K562 (cell line): ENCODE measurements around the gene ANKRD11. TPM values are rescaled to one million over a fixed set of nuclear protein-coding genes. Genes with fewer than 3 reads are reported as not detected.

ENCODE experiments used
- ATAC-seq: fragments of 200-7000 bp; cut with Tn5 transposase; 3 replicates; pipeline ENCODE4 v1.9.1; 2020; ENCODE audit warnings: moderate library complexity
- BruUV-seq: library from RNA; stranded (reverse); fragments of 400-500 nt; replicated peaks from 2 replicates; lab custom pipeline; 2021; lab: Mats Ljungman, UMichigan
- CTCF ChIA-PET: fragments of 300-600 bp; formaldehyde crosslinking; extraction: SDS; loops from one replicate; lab custom pipeline; 2021; ENCODE audit warnings: low intra/inter-chr PET ratio; lab: Yijun Ruan, JAX
- POLR2A ChIA-PET: fragments of 300-600, 350-650 bp; sonication (Branson Sonifier 250); formaldehyde crosslinking; extraction: SDS; loops from one replicate; lab custom pipeline; 2021; ENCODE audit warnings: antibody characterized with exemption, inconsistent platforms; lab: Yijun Ruan, JAX
- DNase-seq, 4 experiments: peaks; one replicate each; pipeline versions ENCODE4 v3.0.0 to v3.0.0-alpha.2; 2011 to 2018; ENCODE audit warnings: low spot score in 3 of 4, mixed read lengths in 3 of 4; ENCODE audit errors: extremely low read depth in 1 of 4
- FAIRE-seq: peaks from 2 replicates; lab custom pipeline; 2011; peaks lifted over from hg19 to GRCh38; lab: Jason Lieb, UNC
- H2AFZ ChIP-seq: 2 replicates; pipeline ENCODE4 v1.6.0; 2011; ENCODE audit warnings: low read depth, low read length, control low read depth, inconsistent platforms
- H3K27ac ChIP-seq: fragments of 200-600 bp; 3 replicates; pipeline ENCODE4 v1.8.0; 2011; ENCODE audit warnings: low read depth, mild to moderate bottlenecking, control low read depth, inconsistent platforms, low read length, moderate library complexity, mixed read lengths; ENCODE audit errors: extremely low read depth
- H3K27me3 ChIP-seq, 2 experiments: fragments of 300-600 bp in 1 of 2; 2 replicates in 1 of 2; 3 replicates in 1 of 2; pipeline versions ENCODE4 v1.6.0 to v1.8.0; 2011; ENCODE audit warnings: inconsistent platforms in 2 of 2, low read length in 2 of 2, mild to moderate bottlenecking in 1 of 2, mixed read lengths in 1 of 2, moderate library complexity in 1 of 2; ENCODE audit not compliant: control insufficient read depth in 2 of 2, insufficient read depth in 2 of 2
- H3K36me3 ChIP-seq: fragments of 300-600 bp; 3 replicates; pipeline ENCODE4 v1.8.0; 2011; ENCODE audit warnings: mild to moderate bottlenecking, low read length, inconsistent platforms; ENCODE audit not compliant: control insufficient read depth, insufficient read depth
- H3K4me1 ChIP-seq, 2 experiments: fragments of 200-600 bp in 1 of 2; replicated peaks in 1 of 2; 2 replicates in 1 of 2; 3 replicates in 1 of 2; pipeline versions ENCODE4 v1.5.1 to v1.8.0; 2011; ENCODE audit warnings: inconsistent platforms in 2 of 2, low read length in 2 of 2, mild to moderate bottlenecking in 1 of 2, mixed read lengths in 1 of 2, moderate library complexity in 1 of 2; ENCODE audit not compliant: control insufficient read depth in 2 of 2, insufficient read depth in 2 of 2
- H3K4me2 ChIP-seq: 2 replicates; pipeline ENCODE4 v1.6.1; 2011; ENCODE audit warnings: low read length, control low read depth, inconsistent platforms, mixed read lengths; ENCODE audit not compliant: insufficient read depth
- H3K4me3 ChIP-seq: fragments of 200-600 bp; sonication (generic), shearing (Covaris generic); 2 replicates; pipeline ENCODE4 v1.5.1; 2016; ENCODE audit warnings: control low read depth, inconsistent platforms
- H3K79me2 ChIP-seq: fragments of 200-600 bp; 3 replicates; pipeline ENCODE4 v1.8.0; 2011; ENCODE audit warnings: low read length, inconsistent platforms; ENCODE audit not compliant: control insufficient read depth, insufficient read depth
- H3K9ac ChIP-seq, 2 experiments: 2 replicates each; pipeline versions ENCODE4 v1.6.0 to v1.6.1; 2011; ENCODE audit warnings: low read depth in 2 of 2, low read length in 2 of 2, control low read depth in 1 of 2, inconsistent platforms in 1 of 2, mild to moderate bottlenecking in 1 of 2, mixed read lengths in 1 of 2; ENCODE audit not compliant: insufficient read depth in 1 of 2
- H3K9me1 ChIP-seq: one replicate; pipeline ENCODE4 v1.6.0; 2011; ENCODE audit warnings: inconsistent platforms, mild to moderate bottlenecking, low read length, moderate library complexity; ENCODE audit not compliant: control insufficient read depth, insufficient read depth
- H3K9me3 ChIP-seq: replicated peaks from 2 replicates; pipeline ENCODE4 v1.5.1; 2011; ENCODE audit warnings: low read depth, low read length, inconsistent platforms; ENCODE audit not compliant: control insufficient read depth, insufficient read depth
- H4K20me1 ChIP-seq: replicated peaks from 2 replicates; pipeline ENCODE4 v1.6.1; 2011; ENCODE audit warnings: low read length, inconsistent platforms, mixed read lengths; ENCODE audit not compliant: control insufficient read depth, insufficient read depth
- CTBP1 ChIP-seq: fragments of 450-650 bp; IDR thresholded peaks from 2 replicates; pipeline ENCODE4 v1.6.1; 2016; ENCODE audit warnings: borderline replicate concordance
- EGR1 ChIP-seq: fragments of 450-650 bp; conservative IDR thresholded peaks from 2 replicates; pipeline ENCODE4 v1.6.1; 2017; ENCODE audit warnings: mild to moderate bottlenecking
- ETV6 ChIP-seq, 3 experiments: fragments of 150-350 bp in 1 of 3; sonication (generic) in 1 of 3; formaldehyde crosslinking in 1 of 3; IDR thresholded peaks; 2 replicates each; pipeline versions ENCODE4 v1.6.1 to v1.8.0; 2014 to 2022; ENCODE audit warnings: borderline replicate concordance in 2 of 3, low read depth in 2 of 3, antibody characterized with exemption in 1 of 3, low read length in 1 of 3, mild to moderate bottlenecking in 1 of 3, missing genetic modification reagents in 1 of 3
- ILK ChIP-seq: fragments of 450-650 bp; IDR thresholded peaks from 2 replicates; pipeline ENCODE4 v1.6.1; 2016; ENCODE audit warnings: missing genetic modification characterization, low read depth, mild to moderate bottlenecking, missing compliant biosample characterization, moderate library complexity, borderline replicate concordance
- KLF6 ChIP-seq: fragments of 250-450 bp; sonication (Bioruptor Pico); IDR thresholded peaks from 2 replicates; pipeline ENCODE4 v1.4.0; 2020; ENCODE audit warnings: mild to moderate bottlenecking, moderate library complexity, borderline replicate concordance
- MXI1 ChIP-seq: IDR thresholded peaks from 2 replicates; pipeline ENCODE4 v1.6.1; 2011; ENCODE audit warnings: low read depth, mild to moderate bottlenecking, improper control_type of control experiment, low read length
- SAFB ChIP-seq: fragments of 200-400 bp; formaldehyde crosslinking; IDR thresholded peaks from 2 replicates; pipeline ENCODE4 v1.6.1; 2017; ENCODE audit warnings: low read depth, low read length, borderline replicate concordance
- SOX6 ChIP-seq: fragments of 450-650 bp; IDR thresholded peaks from 2 replicates; pipeline ENCODE4 v1.6.1; 2014; ENCODE audit warnings: mild to moderate bottlenecking
- SUPT5H ChIP-seq: fragments of 450-650 bp; IDR thresholded peaks from 2 replicates; pipeline ENCODE4 v1.6.1; 2016
- TAF7 ChIP-seq: fragments of 450-650 bp; IDR thresholded peaks from 2 replicates; pipeline ENCODE4 v1.6.1; 2016; ENCODE audit warnings: missing genetic modification characterization, missing compliant biosample characterization
- TSC22D4 ChIP-seq: fragments of 450-650 bp; IDR thresholded peaks from 2 replicates; pipeline ENCODE4 v1.6.1; 2016; ENCODE audit warnings: missing genetic modification characterization, missing biosample characterization, control low read depth
- ZKSCAN1 ChIP-seq: fragments of 150-350 bp; IDR thresholded peaks from 2 replicates; pipeline ENCODE4 v1.6.1; 2016; ENCODE audit warnings: low read depth, low read length
- ZNF143 ChIP-seq: sonication (generic); formaldehyde crosslinking; IDR thresholded peaks from 2 replicates; pipeline ENCODE4 v1.9.0; 2022; ENCODE audit warnings: mild to moderate bottlenecking, missing genetic modification reagents
- ZNF263 ChIP-seq: sonication (generic); formaldehyde crosslinking; IDR thresholded peaks from 2 replicates; pipeline ENCODE4 v1.8.0; 2022; ENCODE audit warnings: mild to moderate bottlenecking, missing genetic modification reagents, borderline replicate concordance
- WGBS: fragments of 100-300 bp; shearing (Covaris generic); methylation state at CpG from one replicate; pipeline ENCODE4 v1.1.6; 2016; ENCODE audit warnings: low coverage, mixed read lengths; ENCODE audit not compliant: insufficient coverage; ENCODE audit errors: missing lambda C conversion rate; 5-methylcytosine and 5-hydroxymethylcytosine counted together
- in situ Hi-C: fragments of 300-500 bp; cut with MboI; formaldehyde crosslinking; loops from 4 replicates; pipeline ENCODE4 v1.15.0; 2018; ENCODE audit warnings: inconsistent platforms, mixed read lengths
- intact Hi-C: fragments of 100-400 bp; cut with micrococcal nuclease; formaldehyde crosslinking; loops from 2 replicates; pipeline ENCODE4 v1.14.2; 2022
- polyA plus RNA-seq, 8 experiments: library from polyadenylated mRNA; depleted of rRNA in 4 of 8; stranded (reverse) in 5 of 8; unstranded in 3 of 8; fragments of >200 nt; fragmentation: Nextera tagmentation in 2 of 8; fragmentation: Illumina TruSeq in 1 of 8; extraction: Ambion mirVana in 2 of 8; extraction: Trizol in 1 of 8; gene quantifications; 2 replicates each; pipeline versions ENCODE4 v1.2.1 to v1.2.3, GENCODE V29; 2011 to 2014; ENCODE audit warnings: inconsistent platforms in 1 of 8, missing spikeins in 1 of 8
- total RNA-seq, 7 experiments: library from RNA; depleted of rRNA in 6 of 7; stranded (reverse); fragments of >200 nt in 6 of 7; fragmentation: Illumina TruSeq in 2 of 7; extraction: Trizol in 2 of 7; gene quantifications; 2 replicates each; pipeline versions ENCODE4 v1.2.1 to v1.2.3, GENCODE V29; 2011 to 2021; ENCODE audit warnings: low replicate concordance in 1 of 7
- TF ChIP-seq, protein P1 (sequence below), 2 experiments: fragments of 450-650 bp; conservative IDR thresholded peaks; 2 replicates each; pipeline ENCODE4 v1.6.1; 2017; ENCODE audit warnings: mild to moderate bottlenecking in 2 of 2, moderate library complexity in 2 of 2
- TF ChIP-seq, protein P2 (sequence below): sonication (generic); formaldehyde crosslinking; IDR thresholded peaks from 2 replicates; pipeline ENCODE4 v1.8.1; 2023; ENCODE audit warnings: mild to moderate bottlenecking, missing genetic modification reagents
- TF ChIP-seq, protein P3 (sequence below): sonication (generic); formaldehyde crosslinking; IDR thresholded peaks from 2 replicates; pipeline ENCODE4 v1.9.0; 2022; ENCODE audit warnings: mild to moderate bottlenecking, missing genetic modification reagents

ANKRD11 gene
- total and polyA plus RNA-seq, 9 of the 15 experiments (the other 6 are each of a cell fraction or from before 2014, with no cell fraction given) = 4.7 to 126 (median 31.7) TPM

DNA sequence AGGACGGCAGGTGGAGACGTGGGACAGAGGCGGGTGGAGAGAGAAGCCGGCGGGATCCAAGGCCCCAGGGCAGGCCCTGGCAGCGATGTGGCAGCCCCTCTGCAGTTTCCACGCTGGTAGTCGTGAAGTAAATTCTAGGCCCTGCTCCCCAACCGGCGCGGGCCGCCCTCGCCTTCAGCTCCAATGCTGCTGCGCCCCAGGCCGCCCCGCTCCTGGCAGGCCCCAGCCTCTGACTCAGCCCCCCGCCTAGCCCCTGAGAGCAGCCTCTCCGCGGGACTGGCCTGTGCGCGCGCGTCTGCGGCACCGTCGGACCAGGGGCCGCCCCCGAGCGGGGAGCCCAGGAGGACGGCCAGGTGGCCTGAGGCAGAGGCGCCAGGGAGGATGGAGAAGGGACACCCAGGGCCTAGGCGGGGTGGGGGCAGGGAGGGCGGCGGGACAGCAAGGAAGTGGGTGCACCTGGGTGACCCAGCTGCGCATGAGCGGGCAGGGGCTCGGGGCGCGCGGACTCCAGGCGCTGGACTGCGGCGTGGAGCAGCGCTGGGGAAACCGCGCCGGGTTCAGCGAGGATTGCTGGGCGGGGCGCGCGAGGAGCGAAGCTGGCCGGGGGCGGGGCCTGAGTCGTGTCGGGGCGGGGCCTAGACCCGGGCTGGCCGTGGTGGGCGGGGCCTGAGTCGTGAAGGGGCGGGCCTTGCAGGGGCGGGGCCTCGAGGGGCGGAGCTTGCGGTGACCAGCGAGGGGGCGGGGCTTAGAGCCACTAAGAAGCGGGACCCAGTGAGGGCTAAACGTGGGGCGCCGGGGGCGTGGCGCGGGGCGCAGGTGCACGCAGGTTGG, 243.2 kb downstream of the ANKRD11 start:
- H2AFZ ChIP-seq = peak overlapping the region; percentile 67
- TF ChIP-seq, protein P1, sequence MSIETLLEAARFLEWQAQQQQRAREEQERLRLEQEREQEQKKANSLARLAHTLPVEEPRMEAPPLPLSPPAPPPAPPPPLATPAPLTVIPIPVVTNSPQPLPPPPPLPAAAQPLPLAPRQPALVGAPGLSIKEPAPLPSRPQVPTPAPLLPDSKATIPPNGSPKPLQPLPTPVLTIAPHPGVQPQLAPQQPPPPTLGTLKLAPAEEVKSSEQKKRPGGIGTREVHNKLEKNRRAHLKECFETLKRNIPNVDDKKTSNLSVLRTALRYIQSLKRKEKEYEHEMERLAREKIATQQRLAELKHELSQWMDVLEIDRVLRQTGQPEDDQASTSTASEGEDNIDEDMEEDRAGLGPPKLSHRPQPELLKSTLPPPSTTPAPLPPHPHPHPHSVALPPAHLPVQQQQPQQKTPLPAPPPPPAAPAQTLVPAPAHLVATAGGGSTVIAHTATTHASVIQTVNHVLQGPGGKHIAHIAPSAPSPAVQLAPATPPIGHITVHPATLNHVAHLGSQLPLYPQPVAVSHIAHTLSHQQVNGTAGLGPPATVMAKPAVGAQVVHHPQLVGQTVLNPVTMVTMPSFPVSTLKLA (conservative IDR thresholded peaks at IDR 0.05) = peak in 1 of 2 experiments; percentile 55; a peak in 2 of 4 replicates
- TF ChIP-seq, protein P2, sequence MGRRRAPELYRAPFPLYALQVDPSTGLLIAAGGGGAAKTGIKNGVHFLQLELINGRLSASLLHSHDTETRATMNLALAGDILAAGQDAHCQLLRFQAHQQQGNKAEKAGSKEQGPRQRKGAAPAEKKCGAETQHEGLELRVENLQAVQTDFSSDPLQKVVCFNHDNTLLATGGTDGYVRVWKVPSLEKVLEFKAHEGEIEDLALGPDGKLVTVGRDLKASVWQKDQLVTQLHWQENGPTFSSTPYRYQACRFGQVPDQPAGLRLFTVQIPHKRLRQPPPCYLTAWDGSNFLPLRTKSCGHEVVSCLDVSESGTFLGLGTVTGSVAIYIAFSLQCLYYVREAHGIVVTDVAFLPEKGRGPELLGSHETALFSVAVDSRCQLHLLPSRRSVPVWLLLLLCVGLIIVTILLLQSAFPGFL (CRISPR knock-in tag) = no peak
- TF ChIP-seq SOX6 (no peak), TSC22D4 (tag) (no peak), SAFB (0 out of 2 replicates have a peak, but pooled peaks have one; percentile 50), ETV6 (IDR thresholded peaks at IDR 0.05; ENCODE audit: borderline replicate concordance in 1 of 2, low read depth in 2 of 2, low read length in 1 of 2) (no peak), ETV6 (CRISPR knock-in tag; IDR thresholded peaks at IDR 0.05; ENCODE audit: borderline replicate concordance) (no peak), ILK (no peak), ZNF143 (CRISPR knock-in tag) (no peak), ZNF263 (CRISPR knock-in tag) (peak; percentile 54; the same call in 1 of the 2 replicates), EGR1 (0 out of 2 replicates have a peak, but pooled peaks have one; percentile 3), SUPT5H (peak; percentile 53), TAF7 (tag) (no peak), ZKSCAN1 (no peak), KLF6 (CRISPR knock-in tag) (no peak), CTBP1 (peak; percentile 32; the same call in 1 of the 2 replicates), MXI1 (no peak)
- TF ChIP-seq, protein P3, sequence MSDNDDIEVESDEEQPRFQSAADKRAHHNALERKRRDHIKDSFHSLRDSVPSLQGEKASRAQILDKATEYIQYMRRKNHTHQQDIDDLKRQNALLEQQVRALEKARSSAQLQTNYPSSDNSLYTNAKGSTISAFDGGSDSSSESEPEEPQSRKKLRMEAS (CRISPR knock-in tag) = peak; percentile 40

More for the DNA sequence above, 243.2 kb downstream of the ANKRD11 start:
- Histone ChIP-seq H3K27me3 (no peaks in the 10 kb centered on the region), H3K27ac (peak overlapping the region; percentile 59; the same call in 1 of the 3 replicates), H3K9me1 (no peaks in the 10 kb centered on the region), H3K79me2 (no peaks in the 10 kb centered on the region), H3K9ac (peak overlapping the region; percentile 51 to 88), H3K4me2 (peak overlapping the region; percentile 72), H3K9me3 (no peaks in the 10 kb centered on the region; the same call in 1 of the 2 replicates), H3K4me3 (peak overlapping the region; percentile 56), H4K20me1 (no peaks in the 10 kb centered on the region), H3K4me1 (peaks cover 0 to 35% of the 10 kb centered on the region in 2 experiments; a peak in 3 of 5 replicates), H3K36me3 (no peaks in the 10 kb centered on the region)
- ATAC-seq (peak; percentile 99), FAIRE-seq (peak; percentile 67), DNase-seq (peak; percentile 88 to 100 (median 100))
- 24% methylated on average over 31 of the region's 78 CpGs for WGBS
- intact Hi-C loops (loop anchor here (2.0 kb wide), 1 partner anchor 42 kb away; no protein-coding TSS in a partner anchor), in situ Hi-C loops (no loop called here)
- POLR2A ChIA-PET = interaction anchor here (0.6 to 1.3 kb wide), 3 partner anchors 20 to 411 kb away, joined by 3 to 5 read pairs (median 3); no protein-coding TSS in a partner anchor
- BruUV-seq = no TSS peak
- CTCF ChIA-PET = interaction anchor here (0.6 kb wide), 1 partner anchor 391 kb away, joined by 4 read pairs; no protein-coding TSS in a partner anchor
